Loucy (cell line): Measurements from ENCODE around the gene DLD.

Experiments used
- H2AFZ ChIP-seq: fragments of 200-600 bp; sonication (generic); 2 replicates; pipeline ENCODE4 v1.6.0; 2016; ENCODE audit warnings: antibody characterized with exemption, mild to moderate bottlenecking, low read length, moderate library complexity
- H3F3A ChIP-seq: fragments of 200-600 bp; 2 replicates; pipeline ENCODE4 v1.6.0; 2016; ENCODE audit warnings: antibody characterized with exemption, low read depth, mild to moderate bottlenecking
- H3K27me3 ChIP-seq: fragments of 200-600 bp; sonication (generic); 2 replicates; pipeline ENCODE4 v1.6.1; 2014; ENCODE audit warnings: low read length, mild to moderate bottlenecking; ENCODE audit not compliant: insufficient read depth, poor library complexity, severe bottlenecking
- H3K36me3 ChIP-seq: fragments of 200-600 bp; sonication (generic); 2 replicates; pipeline ENCODE4 v1.6.1; 2016; ENCODE audit warnings: low read length; ENCODE audit not compliant: insufficient read depth
- H3K4me1 ChIP-seq: fragments of 200-600 bp; sonication (generic); 2 replicates; pipeline ENCODE4 v1.5.1; 2014; ENCODE audit warnings: low read length, mild to moderate bottlenecking; ENCODE audit not compliant: insufficient read depth, poor library complexity, severe bottlenecking
- H3K4me2 ChIP-seq: fragments of 200-600 bp; sonication (generic); 2 replicates; pipeline ENCODE4 v1.6.0; 2014; ENCODE audit warnings: antibody characterized with exemption, low read length, low read depth, mild to moderate bottlenecking; ENCODE audit not compliant: poor library complexity, severe bottlenecking
- H3K4me3 ChIP-seq: fragments of 200-600 bp; sonication (generic); 2 replicates; pipeline ENCODE4 v1.5.1; 2014; ENCODE audit warnings: low read length, mild to moderate bottlenecking, mixed read lengths; ENCODE audit not compliant: poor library complexity, severe bottlenecking
- H3K79me2 ChIP-seq: fragments of 200-600 bp; sonication (generic); 2 replicates; pipeline ENCODE4 v1.6.1; 2014; ENCODE audit warnings: low read length; ENCODE audit not compliant: insufficient read depth
- H3K9ac ChIP-seq: fragments of 200-600 bp; sonication (generic); 2 replicates; pipeline ENCODE4 v1.6.0; 2014; ENCODE audit warnings: mild to moderate bottlenecking, low read depth, low read length, moderate library complexity; ENCODE audit not compliant: poor library complexity, severe bottlenecking
- H3K9me2 ChIP-seq: fragments of 200-600 bp; sonication (generic); replicated peaks from 2 replicates; pipeline ENCODE4 v1.6.1; 2016; ENCODE audit warnings: low read depth, low read length, mixed read lengths
- H3K9me3 ChIP-seq: fragments of 200-600 bp; sonication (generic); 2 replicates; pipeline ENCODE4 v1.6.1; 2014; ENCODE audit warnings: mild to moderate bottlenecking, antibody characterized with exemption, low read length, low read depth; ENCODE audit not compliant: insufficient read depth
- H4K20me1 ChIP-seq: fragments of 200-600 bp; sonication (generic); 2 replicates; pipeline ENCODE4 v1.6.0; 2014; ENCODE audit warnings: antibody characterized with exemption, low read length, mild to moderate bottlenecking; ENCODE audit not compliant: insufficient read depth, poor library complexity, severe bottlenecking
- EZH2phosphoT487 ChIP-seq: fragments of 200-600 bp; IDR thresholded peaks from 2 replicates; pipeline ENCODE4 v1.6.1; 2018; ENCODE audit warnings: antibody characterized with exemption, mild to moderate bottlenecking, moderate library complexity, borderline replicate concordance
- TF ChIP-seq, protein P1 (sequence below): fragments of 200-600 bp; sonication (generic); conservative IDR thresholded peaks from 2 replicates; pipeline ENCODE4 v1.5.1; 2014; ENCODE audit warnings: mild to moderate bottlenecking, antibody characterized with exemption, low read length

The DLD gene

GRCh38 chr7:107968449-107968848 is 77.5 kb downstream of the DLD start:
- Histone ChIP-seq H3K79me2 (no peaks in the 10 kb centered on the region), H3F3A (no peaks in the 10 kb centered on the region), H3K27me3 (no peaks in the 10 kb centered on the region)

DNA sequence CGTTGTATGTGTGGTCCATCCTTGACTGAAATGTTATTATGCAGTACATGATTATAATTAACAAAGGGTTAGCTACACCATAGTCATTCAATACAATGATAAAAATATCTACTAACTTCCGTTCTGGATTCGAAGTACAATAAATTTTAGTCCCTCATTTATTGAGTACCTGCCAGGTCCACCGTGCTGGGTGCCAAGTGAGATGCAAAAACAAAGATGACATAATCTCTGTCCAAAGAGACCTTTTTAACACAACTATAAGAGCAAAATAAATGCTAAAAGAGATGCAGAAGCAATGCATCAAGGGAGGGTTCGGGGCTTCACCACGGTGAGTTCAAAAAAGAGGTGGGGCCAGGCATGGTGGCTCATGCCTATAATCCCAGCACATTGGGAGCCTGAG is 78.9 kb downstream of the DLD start:
- H3K36me3 ChIP-seq: no peaks in the 10 kb centered on the region
- TF ChIP-seq, protein P1, sequence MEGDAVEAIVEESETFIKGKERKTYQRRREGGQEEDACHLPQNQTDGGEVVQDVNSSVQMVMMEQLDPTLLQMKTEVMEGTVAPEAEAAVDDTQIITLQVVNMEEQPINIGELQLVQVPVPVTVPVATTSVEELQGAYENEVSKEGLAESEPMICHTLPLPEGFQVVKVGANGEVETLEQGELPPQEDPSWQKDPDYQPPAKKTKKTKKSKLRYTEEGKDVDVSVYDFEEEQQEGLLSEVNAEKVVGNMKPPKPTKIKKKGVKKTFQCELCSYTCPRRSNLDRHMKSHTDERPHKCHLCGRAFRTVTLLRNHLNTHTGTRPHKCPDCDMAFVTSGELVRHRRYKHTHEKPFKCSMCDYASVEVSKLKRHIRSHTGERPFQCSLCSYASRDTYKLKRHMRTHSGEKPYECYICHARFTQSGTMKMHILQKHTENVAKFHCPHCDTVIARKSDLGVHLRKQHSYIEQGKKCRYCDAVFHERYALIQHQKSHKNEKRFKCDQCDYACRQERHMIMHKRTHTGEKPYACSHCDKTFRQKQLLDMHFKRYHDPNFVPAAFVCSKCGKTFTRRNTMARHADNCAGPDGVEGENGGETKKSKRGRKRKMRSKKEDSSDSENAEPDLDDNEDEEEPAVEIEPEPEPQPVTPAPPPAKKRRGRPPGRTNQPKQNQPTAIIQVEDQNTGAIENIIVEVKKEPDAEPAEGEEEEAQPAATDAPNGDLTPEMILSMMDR: no peak
- TF ChIP-seq EZH2phosphoT487: no peak

More at GRCh38 chr7:107968449-107968848, 77.5 kb downstream of the DLD start:
- no peaks in the 10 kb centered on the region for H4K20me1 ChIP-seq
- H3K4me3 ChIP-seq: no peak overlapping the region
- H3K9me2 ChIP-seq: no peaks in the 10 kb centered on the region
- H3K9me3 ChIP-seq: no peaks in the 10 kb centered on the region
- H3K36me3 ChIP-seq: no peaks in the 10 kb centered on the region
- no peak overlapping the region for H3K9ac ChIP-seq
- no peak overlapping the region for H3K4me2 ChIP-seq
- no peak for TF ChIP-seq EZH2phosphoT487
- TF ChIP-seq, protein P1: no peak
- H2AFZ ChIP-seq: no peak overlapping the region
- no peaks in the 10 kb centered on the region for H3K4me1 ChIP-seq

More for the DNA sequence above, 78.9 kb downstream of the DLD start:
- H3K9me3 ChIP-seq: no peaks in the 10 kb centered on the region; the same call in 1 of the 2 replicates
- no peaks in the 10 kb centered on the region for H3F3A ChIP-seq
- no peak overlapping the region for H3K4me2 ChIP-seq
- H3K9me2 ChIP-seq: no peaks in the 10 kb centered on the region
- no peak overlapping the region for H2AFZ ChIP-seq
- no peaks in the 10 kb centered on the region for H3K79me2 ChIP-seq
- H3K9ac ChIP-seq: no peak overlapping the region
- no peak overlapping the region for H3K4me3 ChIP-seq
- no peaks in the 10 kb centered on the region for H4K20me1 ChIP-seq
- H3K4me1 ChIP-seq: no peaks in the 10 kb centered on the region
- H3K27me3 ChIP-seq: no peaks in the 10 kb centered on the region
